H1 (cell line): Measurements from ENCODE around the gene RBP4. TPM values are rescaled to one million over a fixed set of nuclear protein-coding genes. Genes with fewer than 3 reads are reported as not detected.

Experiments used
- CTCF ChIA-PET: fragments of 300-600 bp; sonication (Branson Sonifier 250); formaldehyde crosslinking; loops from one replicate; lab custom pipeline; 2021; ENCODE audit not compliant: partially characterized antibody; lab: Charles Lee
- POLR2A ChIA-PET: fragments of 300-600 bp; sonication (Branson Sonifier 250); formaldehyde crosslinking; loops from one replicate; lab custom pipeline; 2021; ENCODE audit warnings: inconsistent platforms; ENCODE audit not compliant: partially characterized antibody; lab: Charles Lee
- DNase-seq, 2 experiments: peaks; one replicate each; pipeline versions ENCODE4 v3.0.0 to v3.0.0-alpha.2; 2010 to 2022; ENCODE audit warnings: low spot score in 2 of 2, low read depth in 1 of 2, mixed read lengths in 1 of 2
- FAIRE-seq: peaks from 2 replicates; lab custom pipeline; 2011; peaks lifted over from hg19 to GRCh38; lab: Jason Lieb, UNC
- H2AFZ ChIP-seq: 2 replicates; pipeline ENCODE4 v1.8.1; 2012; ENCODE audit warnings: low read length, inconsistent platforms
- H2AK5ac ChIP-seq: 2 replicates; pipeline ENCODE4 v1.6.1; 2013; ENCODE audit warnings: low read depth, low read length
- H2BK120ac ChIP-seq: replicated peaks from 2 replicates; pipeline ENCODE3; 2013; ENCODE audit warnings: low read depth, low read length, inconsistent platforms
- H2BK12ac ChIP-seq: 2 replicates; pipeline ENCODE4 v1.6.1; 2013; ENCODE audit warnings: low read depth, low read length
- H2BK15ac ChIP-seq: 2 replicates; pipeline ENCODE4 v1.6.1; 2013; ENCODE audit warnings: low read length
- H2BK20ac ChIP-seq: 2 replicates; pipeline ENCODE4 v1.6.1; 2013; ENCODE audit warnings: low read length
- H2BK5ac ChIP-seq: 2 replicates; pipeline ENCODE4 v1.6.1; 2013; ENCODE audit warnings: low read depth, low read length
- H3K14ac ChIP-seq: 2 replicates; pipeline ENCODE4 v1.6.1; 2013; ENCODE audit warnings: inconsistent platforms; ENCODE audit not compliant: insufficient read length
- H3K18ac ChIP-seq: 2 replicates; pipeline ENCODE4 v1.6.1; 2013; ENCODE audit warnings: low read length; ENCODE audit errors: extremely low read depth
- H3K23ac ChIP-seq: 2 replicates; pipeline ENCODE4 v1.6.1; 2013; ENCODE audit warnings: inconsistent platforms; ENCODE audit not compliant: insufficient read length
- H3K23me2 ChIP-seq: 2 replicates; pipeline ENCODE4 v1.6.1; 2013; ENCODE audit warnings: low read depth, low read length
- H3K27ac ChIP-seq: 2 replicates; pipeline ENCODE4 v1.6.1; 2011; ENCODE audit warnings: low read depth, low read length, inconsistent platforms
- H3K27me3 ChIP-seq, 4 experiments: replicated peaks in 1 of 4; 1 replicate in 1 of 4; 2 replicates in 3 of 4; pipeline versions ENCODE4 v1.6.1 to v1.8.1; 2011 to 2013; ENCODE audit warnings: low read length in 3 of 4, mild to moderate bottlenecking in 3 of 4, inconsistent platforms in 2 of 4, mixed read lengths in 2 of 4, moderate library complexity in 1 of 4; ENCODE audit not compliant: control insufficient read depth in 3 of 4, insufficient read depth in 3 of 4; ENCODE audit errors: extremely low read depth in 1 of 4
- H3K36me3 ChIP-seq, 4 experiments: 2 replicates each; pipeline versions ENCODE4 v1.6.1 to v1.8.1; 2011 to 2013; ENCODE audit warnings: mild to moderate bottlenecking in 4 of 4, low read length in 3 of 4, moderate library complexity in 2 of 4, control low read depth in 1 of 4, inconsistent platforms in 1 of 4; ENCODE audit not compliant: insufficient read depth in 4 of 4, control insufficient read depth in 2 of 4
- H3K4ac ChIP-seq: replicated peaks from 2 replicates; pipeline ENCODE3; 2013; ENCODE audit warnings: low read length, low read depth, mixed read lengths, inconsistent platforms; ENCODE audit not compliant: insufficient read length
- H3K4me1 ChIP-seq, 4 experiments: replicated peaks in 1 of 4; 1 replicate in 1 of 4; 2 replicates in 3 of 4; pipeline versions ENCODE4 v1.6.1 to v1.8.1; 2011 to 2013; ENCODE audit warnings: low read length in 3 of 4, inconsistent platforms in 2 of 4, mixed read lengths in 1 of 4; ENCODE audit not compliant: insufficient read depth in 4 of 4, control insufficient read depth in 3 of 4
- H3K4me2 ChIP-seq, 2 experiments: 2 replicates each; pipeline versions ENCODE4 v1.6.1 to v1.8.1; 2011 to 2013; ENCODE audit warnings: low read depth in 2 of 2, low read length in 2 of 2, control low read depth in 1 of 2, inconsistent platforms in 1 of 2, mild to moderate bottlenecking in 1 of 2; ENCODE audit not compliant: insufficient read depth in 1 of 2
- H3K4me3 ChIP-seq, 4 experiments: fragments of 200-600, 300-600 bp in 1 of 4; sonication (generic), shearing (Covaris generic), sonication (Bioruptor Twin) in 1 of 4; 2 replicates each; pipeline versions ENCODE4 v1.5.1 to v1.8.1; 2011 to 2016; ENCODE audit warnings: low read length in 4 of 4, low read depth in 3 of 4, control low read depth in 2 of 4, inconsistent platforms in 2 of 4, mild to moderate bottlenecking in 2 of 4, mixed read lengths in 1 of 4, moderate library complexity in 1 of 4; ENCODE audit not compliant: insufficient read depth in 2 of 4; ENCODE audit errors: extremely low read depth in 1 of 4
- H3K56ac ChIP-seq: replicated peaks from 2 replicates; pipeline ENCODE3; 2013; ENCODE audit warnings: low read depth, mild to moderate bottlenecking, mixed read lengths, low read length, inconsistent platforms; ENCODE audit not compliant: insufficient read length
- H3K79me1 ChIP-seq: 2 replicates; pipeline ENCODE4 v1.6.1; 2013; ENCODE audit warnings: low read depth, low read length, control low read depth
- H3K79me2 ChIP-seq, 2 experiments: 2 replicates each; pipeline versions ENCODE4 v1.6.1 to v1.8.1; 2012 to 2013; ENCODE audit warnings: low read length in 2 of 2, mild to moderate bottlenecking in 2 of 2, inconsistent platforms in 1 of 2; ENCODE audit not compliant: insufficient read depth in 2 of 2, control insufficient read depth in 1 of 2
- H3K9ac ChIP-seq, 4 experiments: replicated peaks in 1 of 4; 1 replicate in 1 of 4; 2 replicates in 3 of 4; pipeline versions ENCODE4 v1.6.1 to v1.8.1; 2011 to 2013; ENCODE audit warnings: low read depth in 3 of 4, low read length in 3 of 4, control low read depth in 2 of 4, mild to moderate bottlenecking in 2 of 4, moderate library complexity in 2 of 4, inconsistent platforms in 1 of 4; ENCODE audit errors: extremely low read depth in 1 of 4
- H3K9me3 ChIP-seq, 2 experiments: 2 replicates each; pipeline versions ENCODE4 v1.6.1 to v1.8.1; 2012 to 2013; ENCODE audit warnings: mild to moderate bottlenecking in 2 of 2, moderate library complexity in 2 of 2, control low read depth in 1 of 2, inconsistent platforms in 1 of 2, low read depth in 1 of 2, low read length in 1 of 2, mixed read lengths in 1 of 2; ENCODE audit not compliant: insufficient read depth in 2 of 2
- H4K20me1 ChIP-seq, 2 experiments: replicated peaks in 1 of 2; 2 replicates each; pipeline versions ENCODE3 to v1.8.1; 2011 to 2013; ENCODE audit warnings: inconsistent platforms in 2 of 2, low read length in 2 of 2, mild to moderate bottlenecking in 1 of 2; ENCODE audit not compliant: insufficient read depth in 2 of 2, control insufficient read depth in 1 of 2
- H4K5ac ChIP-seq: 2 replicates; pipeline ENCODE4 v1.6.1; 2013; ENCODE audit warnings: low read length, low read depth, mixed read lengths, inconsistent platforms; ENCODE audit not compliant: insufficient read length
- H4K8ac ChIP-seq: 2 replicates; pipeline ENCODE4 v1.8.0; 2013; ENCODE audit warnings: mild to moderate bottlenecking, moderate library complexity, low read length, inconsistent platforms; ENCODE audit not compliant: insufficient read depth; ENCODE audit errors: extremely low read depth
- H4K91ac ChIP-seq: replicated peaks from 2 replicates; pipeline ENCODE3; 2013; ENCODE audit warnings: low read length, mixed read lengths, inconsistent platforms; ENCODE audit not compliant: insufficient read length
- SP1 ChIP-seq: IDR thresholded peaks from 2 replicates; pipeline ENCODE4 v1.6.1; 2011; ENCODE audit warnings: low read depth, low read length
- SUZ12 ChIP-seq: fragments of 200-600 bp; sonication (generic); IDR thresholded peaks from 2 replicates; pipeline ENCODE4 v1.6.1; 2012; ENCODE audit warnings: mild to moderate bottlenecking, inconsistent platforms, low read length, moderate library complexity, mixed read lengths
- WGBS, 2 experiments: shearing (Covaris generic) in 1 of 2; methylation state at CpG; one replicate each; pipeline versions ENCODE4 v1.1.6 to v1.1.7; 2013 to 2015; ENCODE audit warnings: low lambda C conversion rate in 2 of 2, mixed read lengths in 2 of 2, inconsistent platforms in 1 of 2, low coverage in 1 of 2, missing lambda C conversion rate in 1 of 2; ENCODE audit not compliant: insufficient replicate concordance in 2 of 2, insufficient coverage in 1 of 2, insufficient read length in 1 of 2; ENCODE audit errors: extremely low coverage in 1 of 2, missing lambda C conversion rate in 1 of 2; 5-methylcytosine and 5-hydroxymethylcytosine counted together
- polyA plus RNA-seq, 7 experiments: library from polyadenylated mRNA; depleted of rRNA in 3 of 7; stranded (reverse) in 5 of 7; unstranded in 2 of 7; fragments of >200 nt in 5 of 7; fragments of 200-250 nt in 2 of 7; gene quantifications; 1 replicate in 5 of 7; 2 replicates in 1 of 7; 4 replicates in 1 of 7; pipeline versions ENCODE4 v1.2.1 to v1.2.3, GENCODE V29; 2011 to 2013; ENCODE audit warnings: missing spikeins in 2 of 7, mixed read lengths in 2 of 7
- total RNA-seq: library from RNA; stranded (reverse); fragmentation: NEBNext Ultra II Directional; extraction: Animal tissue kit (Norgen Biotek cat#: 25700); gene quantifications from 2 replicates; pipeline ENCODE4 v1.2.1, GENCODE V29; 2021

The RBP4 gene
- total and polyA plus RNA-seq, 2 of the 8 experiments (the other 6 are each of a cell fraction or from before 2014, with no cell fraction given): 0.42 to 0.97 TPM

GRCh38 chr10:93589648-93590562 is 11.1 kb downstream of the RBP4 start:
- Histone ChIP-seq H4K8ac (no peak overlapping the region), H3K79me2 (no peaks in the 10 kb centered on the region), H3K14ac (no peak overlapping the region), H2AFZ (no peak overlapping the region), H3K4ac (no peak overlapping the region), H3K4me3 (no peak overlapping the region), H2BK120ac (no peak overlapping the region), H3K56ac (no peak overlapping the region), H2BK5ac (no peak overlapping the region), H3K27me3 (peaks cover 0 to 1% (median 0%) of the 10 kb centered on the region in 4 experiments; a peak in 2 of 7 replicates), H4K5ac (no peak overlapping the region), H2BK15ac (no peak overlapping the region), H4K20me1 (no peaks in the 10 kb centered on the region), H2BK20ac (no peak overlapping the region), H4K91ac (no peak overlapping the region), H3K9me3 (no peaks in the 10 kb centered on the region), H3K27ac (no peak overlapping the region), H2AK5ac (no peak overlapping the region), H3K4me2 (no peak overlapping the region), H3K23me2 (no peaks in the 10 kb centered on the region), H2BK12ac (no peak overlapping the region), H3K9ac (no peak overlapping the region), H3K18ac (no peak overlapping the region), H3K79me1 (no peaks in the 10 kb centered on the region), H3K23ac (no peak overlapping the region), H3K4me1 (peaks cover 3 to 5% (median 4%) of the 10 kb centered on the region in 4 experiments; a peak in 5 of 7 replicates), H3K36me3 (no peaks in the 10 kb centered on the region)
- CTCF ChIA-PET: interaction anchor here (1.0 to 1.4 kb wide), 5 partner anchors 12 to 35 kb away, joined by 3 to 4 read pairs (median 3); no protein-coding TSS in a partner anchor
- FAIRE-seq (no peak), DNase-seq (no peak)
- WGBS, 2 experiments: 91% methylated on average over 15 of the region's 15 CpGs; no CpG with 5 or more reads in 1 of the 2 experiments
- POLR2A ChIA-PET: interaction anchor here (0.7 kb wide), 1 partner anchor 10 kb away, joined by 3 read pairs; no protein-coding TSS in a partner anchor
- TF ChIP-seq SP1 (no peak), SUZ12 (no peak)
